Embryonic facial prominence (tissue), 1 donor: ENCODE measurements around the gene ANP32E.

Experiments used
- DNase-seq: peaks from one replicate; pipeline ENCODE4 v3.0.0-alpha.2; 2016; ENCODE audit errors: extremely low spot score

The ANP32E gene

GRCh38 chr1:150235852-150236613 lies at the start of gene ANP32E:
Gene ANP32E (minus strand): TSS chr1:150236112. CDS start chr1:150235786, 326 bp downstream.
- DNase-seq = peak; percentile 98

- no peak for DNase-seq
These were observed 47.3 kb upstream of the ANP32E start for GRCh38 chr1:150283260-150283659.

GRCh38 chr1:150282558-150282958 lies 46.6 kb upstream of the ANP32E start:
- DNase-seq = no peak

GRCh38 chr1:150281758-150282557 lies 46.0 kb upstream of the ANP32E start, which contains the start of gene CIART:
Gene CIART (plus strand): TSS chr1:150282554. CDS start chr1:150283268, 714 bp downstream.
- DNase-seq = peak; percentile 99

- DNase-seq = no peak
These were observed 45.4 kb upstream of the ANP32E start for GRCh38 chr1:150281221-150281757.

GRCh38 chr1:150280138-150280707 lies 44.3 kb upstream of the ANP32E start:
- DNase-seq = no peak

- DNase-seq = no peak
These were observed 37.4 kb upstream of the ANP32E start for GRCh38 chr1:150273311-150273710.

GRCh38 chr1:150271291-150271959 lies 35.5 kb upstream of the ANP32E start:
- DNase-seq = no peak

GRCh38 chr1:150269451-150269850 lies 33.5 kb upstream of the ANP32E start:
- DNase-seq = no peak

GRCh38 chr1:150268705-150269403 lies 32.9 kb upstream of the ANP32E start, which contains the start of gene APH1A:
Gene APH1A (minus strand): TSS chr1:150269016. CDS start chr1:150268810, 206 bp downstream.
- DNase-seq = peak; percentile 95

- no peak for DNase-seq
These were observed 32.4 kb upstream of the ANP32E start for GRCh38 chr1:150268340-150268704.

- no peak for DNase-seq
These were observed 32.0 kb upstream of the ANP32E start for GRCh38 chr1:150267896-150268295.

- DNase-seq = no peak
These were observed 27.6 kb upstream of the ANP32E start for GRCh38 chr1:150263549-150263948.

GRCh38 chr1:150262388-150263320 lies 26.7 kb upstream of the ANP32E start:
- no peak for DNase-seq

GRCh38 chr1:150261367-150261766 lies 25.5 kb upstream of the ANP32E start:
- no peak for DNase-seq

- DNase-seq = peak; percentile 56
These were observed 24.1 kb upstream of the ANP32E start for GRCh38 chr1:150259758-150260669.

- no peak for DNase-seq
These were observed 23.3 kb upstream of the ANP32E start for GRCh38 chr1:150259217-150259616.
